Measurements from ENCODE around the gene DNAH3. TPM values are rescaled to one million over a fixed set of nuclear protein-coding genes. Genes with fewer than 3 reads are reported as not detected.
"Not testable (repeated sequence)": the region's sequence is repeated elsewhere in the genome, so short reads cannot be mapped to it uniquely, and the experiment has no call there.

DNAH3 gene
- total and polyA plus RNA-seq, 2 of the 13 experiments (the other 11 are each of a cell fraction or from before 2014, with no cell fraction given), result 0.07 to 0.08 TPM

GRCh38 chr16:20989496-20990070, 161.1 kb downstream of the DNAH3 start:
- DNase-seq (ENCODE audit: low spot score); BruUV-seq (replicated peaks); H4K20me1 ChIP-seq (ENCODE audit: insufficient read depth, low read length); H3K4me2 ChIP-seq (ENCODE audit: low read depth, low read length); intact Hi-C loops (cut with micrococcal nuclease; ENCODE audit: unreplicated experiment); H3K9me3 ChIP-seq (ENCODE audit: low read length); H3K27ac ChIP-seq (ENCODE audit: extremely low read length, insufficient read depth, low read length); H3K9ac ChIP-seq (ENCODE audit: insufficient read depth, low read depth, low read length); FAIRE-seq; POLR2A ChIA-PET; CTCF ChIA-PET (ENCODE audit: low intra/inter-chr PET ratio, low total read pairs); H3K79me2 ChIP-seq (ENCODE audit: insufficient read depth, low read length); in situ Hi-C loops (cut with HindIII; ENCODE audit: extremely low pct_ligation_motif_present, low pct_unique_long_range_greater_than_20kb); ATAC-seq; H3K4me3 ChIP-seq (replicated peaks in 1 of 3; ENCODE audit: insufficient read depth in 1 of 3, low read depth in 2 of 3, low read length in 3 of 3); H3K36me3 ChIP-seq (replicated peaks in 1 of 2; ENCODE audit: control insufficient read depth in 1 of 2, insufficient read depth in 2 of 2, low read length in 2 of 2); H3K4me1 ChIP-seq (ENCODE audit: insufficient read depth, low read length); H2AFZ ChIP-seq (ENCODE audit: low read length): not testable (repeated sequence)
- WGBS (ENCODE audit: low lambda C conversion rate), result 92% methylated on average over 5 of the region's 38 CpGs
- peaks cover 0 to 12% of the 10 kb centered on the region in 2 experiments; a peak in 2 of 5 replicates for H3K27me3 ChIP-seq (ENCODE audit: control insufficient read depth in 1 of 2, insufficient read depth in 2 of 2, low read length in 2 of 2)

GRCh38 chr16:20987049-20987448, 163.6 kb downstream of the DNAH3 start:
- no peak overlapping the region for H3K9ac ChIP-seq (ENCODE audit: insufficient read depth, low read depth, low read length)
- no peak for DNase-seq (ENCODE audit: low spot score)
- 35% methylated on average over 5 of the region's 5 CpGs for WGBS (ENCODE audit: low lambda C conversion rate)
- BruUV-seq (replicated peaks), result no TSS peak
- TF ChIP-seq ZNF567 (CRISPR knock-in tag; IDR thresholded peaks at IDR 0.05; ENCODE audit: borderline replicate concordance), result no peak
- H3K27ac ChIP-seq (ENCODE audit: extremely low read length, insufficient read depth, low read length), result no peak overlapping the region
- FAIRE-seq, result no peak
- H4K20me1 ChIP-seq (ENCODE audit: insufficient read depth, low read length), result no peaks in the 10 kb centered on the region
- no peaks in the 10 kb centered on the region for H3K4me1 ChIP-seq (ENCODE audit: insufficient read depth, low read length)
- ATAC-seq, result no peak
- intact Hi-C loops (cut with micrococcal nuclease; ENCODE audit: unreplicated experiment) (no loop called here), in situ Hi-C loops (cut with HindIII; ENCODE audit: extremely low pct_ligation_motif_present, low pct_unique_long_range_greater_than_20kb) (no loop called here)
- H2AFZ ChIP-seq (ENCODE audit: low read length), result no peak overlapping the region
- POLR2A ChIA-PET, result no interaction called here
- H3K79me2 ChIP-seq (ENCODE audit: insufficient read depth, low read length), result no peaks in the 10 kb centered on the region
- H3K4me2 ChIP-seq (ENCODE audit: low read depth, low read length), result no peak overlapping the region
- H3K27me3 ChIP-seq (ENCODE audit: control insufficient read depth in 1 of 2, insufficient read depth in 2 of 2, low read length in 2 of 2), result peaks cover 0 to 22% of the 10 kb centered on the region in 2 experiments; a peak in 2 of 5 replicates
- no peaks in the 10 kb centered on the region for H3K36me3 ChIP-seq (replicated peaks in 1 of 2; ENCODE audit: control insufficient read depth in 1 of 2, insufficient read depth in 2 of 2, low read length in 2 of 2)
- CTCF ChIA-PET (ENCODE audit: low intra/inter-chr PET ratio, low total read pairs), result no interaction called here
- H3K9me3 ChIP-seq (ENCODE audit: low read length), result no peaks in the 10 kb centered on the region
- H3K4me3 ChIP-seq (replicated peaks in 1 of 3; ENCODE audit: insufficient read depth in 1 of 3, low read depth in 2 of 3, low read length in 3 of 3), result no peak overlapping the region

- Histone ChIP-seq H4K20me1 (ENCODE audit: insufficient read depth, low read length) (no peaks in the 10 kb centered on the region), H3K4me1 (ENCODE audit: insufficient read depth, low read length) (no peaks in the 10 kb centered on the region), H3K27me3 (ENCODE audit: control insufficient read depth in 1 of 2, insufficient read depth in 2 of 2, low read length in 2 of 2) (peaks cover 0 to 22% of the 10 kb centered on the region in 2 experiments; a peak in 1 of 5 replicates), H3K4me2 (ENCODE audit: low read depth, low read length) (no peak overlapping the region), H3K27ac (ENCODE audit: extremely low read length, insufficient read depth, low read length) (no peak overlapping the region), H2AFZ (ENCODE audit: low read length) (no peak overlapping the region), H3K4me3 (replicated peaks in 1 of 3; ENCODE audit: insufficient read depth in 1 of 3, low read depth in 2 of 3, low read length in 3 of 3) (no peak overlapping the region), H3K79me2 (ENCODE audit: insufficient read depth, low read length) (no peaks in the 10 kb centered on the region), H3K9me3 (ENCODE audit: low read length) (no peaks in the 10 kb centered on the region), H3K9ac (ENCODE audit: insufficient read depth, low read depth, low read length) (no peak overlapping the region), H3K36me3 (replicated peaks in 1 of 2; ENCODE audit: control insufficient read depth in 1 of 2, insufficient read depth in 2 of 2, low read length in 2 of 2) (no peaks in the 10 kb centered on the region)
- WGBS (ENCODE audit: low lambda C conversion rate), result 56% methylated on average over 6 of the region's 6 CpGs
- DNase-seq (ENCODE audit: low spot score), result no peak
- no peak for ATAC-seq
- in situ Hi-C loops (cut with HindIII; ENCODE audit: extremely low pct_ligation_motif_present, low pct_unique_long_range_greater_than_20kb) (no loop called here), intact Hi-C loops (cut with micrococcal nuclease; ENCODE audit: unreplicated experiment) (no loop called here)
- BruUV-seq (replicated peaks), result no TSS peak
- ChIA-PET POLR2A (no interaction called here), CTCF (ENCODE audit: low intra/inter-chr PET ratio, low total read pairs) (no interaction called here)
- TF ChIP-seq HMG20B (CRISPR knock-in tag; conservative IDR thresholded peaks at IDR 0.05), result no peak
- TF ChIP-seq JARID2 (CRISPR knock-in tag; IDR thresholded peaks at IDR 0.05; ENCODE audit: insufficient replicate concordance), result no peak
- TF ChIP-seq ATF7 (IDR thresholded peaks at IDR 0.05), result no peak
- TF ChIP-seq ATF7 (CRISPR knock-in tag; IDR thresholded peaks at IDR 0.05), result no peak
- no peak for TF ChIP-seq FOXO1 (CRISPR knock-in tag; IDR thresholded peaks at IDR 0.05)
- TF ChIP-seq HOXA7 (CRISPR knock-in tag; IDR thresholded peaks at IDR 0.05), result no peak
- TF ChIP-seq DRAP1 (CRISPR knock-in tag; IDR thresholded peaks at IDR 0.05), result no peak
- FAIRE-seq, result no peak
These were observed 166.6 kb downstream of the DNAH3 start for GRCh38 chr16:20984019-20984418.

Data from HepG2 (cell line).